B cell (primary cell): ENCODE results near the gene EGFL7.

Source experiments
- CTCF ChIP-seq: fragments of 200-600 bp; IDR thresholded peaks from one replicate; pipeline ENCODE4 v1.8.0; 2022; ENCODE audit warnings: antibody characterized with exemption, mild to moderate bottlenecking
- EZH2 ChIP-seq: IDR thresholded peaks from 2 replicates; pipeline ENCODE4 v1.6.1; 2012; ENCODE audit warnings: borderline replicate concordance, low read depth, mild to moderate bottlenecking, moderate library complexity, low read length; ENCODE audit not compliant: insufficient read depth, poor library complexity, severe bottlenecking

GRCh38 chr9:136662656-136663581 is at the start of gene EGFL7:
- TF ChIP-seq CTCF, result no peak
- no peak for TF ChIP-seq EZH2
